HuH-7.5 (cell line): ENCODE results near the gene MEGF11.

ENCODE experiments used
- DNase-seq: peaks from one replicate; pipeline ENCODE4 v3.0.0; 2011; ENCODE audit warnings: low spot score

The MEGF11 gene

DNA sequence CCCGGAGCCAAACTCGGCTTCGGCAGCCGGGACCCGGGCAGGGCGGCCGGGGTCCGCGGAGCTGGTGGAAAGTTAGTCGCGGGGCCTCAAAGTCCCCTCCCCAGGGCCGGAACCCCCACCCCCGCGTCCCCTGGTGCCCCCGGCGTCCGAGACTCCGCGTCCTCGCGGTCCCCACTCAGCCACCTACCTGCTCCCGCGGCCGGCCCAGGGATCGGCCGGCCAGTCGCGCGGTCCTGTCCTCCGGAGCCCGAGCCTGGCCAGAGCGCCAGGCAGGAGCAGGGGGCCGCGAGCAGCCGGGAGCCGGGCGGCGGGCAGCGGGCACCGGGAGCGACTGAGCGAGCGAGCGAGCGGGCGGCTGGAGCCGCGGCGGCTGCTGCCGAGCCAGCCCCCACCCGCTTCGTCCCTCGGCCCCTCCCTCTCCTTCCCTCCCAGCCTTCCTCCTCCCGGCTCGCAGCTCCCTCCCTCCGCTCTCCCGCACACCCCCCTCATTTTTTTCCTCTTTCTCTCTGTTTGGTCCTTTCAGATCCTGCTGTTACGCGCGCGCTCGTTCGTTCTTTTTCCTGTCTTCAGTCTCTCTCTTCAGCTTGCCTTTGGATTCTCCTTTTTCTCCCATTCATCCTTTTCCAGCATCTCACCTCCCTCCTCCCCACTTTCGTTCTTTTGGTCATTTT, at the start of gene MEGF11:
Gene MEGF11, minus strand, starts transcription at position 333 of the 671 bp plus-strand sequence. CDS start 125,347 bp downstream, outside the sequence.
- DNase-seq = peak; percentile 70

DNA sequence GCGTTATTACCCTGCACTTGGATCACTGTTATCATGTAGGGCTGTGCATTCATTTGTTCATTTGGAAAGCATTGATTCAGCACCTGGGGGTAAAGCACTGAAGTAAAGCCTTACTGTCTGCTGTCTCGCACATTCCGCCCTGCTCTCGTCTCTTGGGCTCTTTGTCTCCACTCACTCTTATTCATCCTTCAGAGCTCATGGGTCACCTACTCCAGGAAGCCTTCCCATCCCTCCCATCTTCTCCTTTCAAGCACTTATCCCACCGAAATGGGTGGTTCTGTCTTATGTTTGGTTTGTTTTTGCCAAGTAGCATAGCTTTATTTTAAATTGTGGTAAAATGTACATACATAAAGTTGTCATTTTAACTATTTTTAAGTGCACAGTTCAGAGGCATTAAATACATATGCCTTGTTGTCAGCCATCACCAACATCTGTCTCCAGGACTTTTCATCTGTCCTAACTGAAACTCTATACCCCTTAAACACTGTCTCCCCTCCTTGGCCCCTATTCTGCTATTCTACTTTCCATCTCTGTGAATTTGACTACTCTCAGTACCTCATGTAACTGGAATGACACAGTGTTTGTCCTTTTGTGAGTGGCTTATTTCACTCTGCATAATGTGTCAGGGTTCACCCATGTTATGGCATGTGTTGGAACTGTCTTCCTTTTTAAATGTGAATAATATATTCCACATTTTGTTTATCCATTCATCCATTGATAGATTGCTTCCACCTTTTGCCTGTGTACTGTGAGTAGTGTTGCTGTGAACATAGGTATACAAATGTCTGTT, 49.1 kb upstream of the MEGF11 start:
- no peak for DNase-seq

DNA sequence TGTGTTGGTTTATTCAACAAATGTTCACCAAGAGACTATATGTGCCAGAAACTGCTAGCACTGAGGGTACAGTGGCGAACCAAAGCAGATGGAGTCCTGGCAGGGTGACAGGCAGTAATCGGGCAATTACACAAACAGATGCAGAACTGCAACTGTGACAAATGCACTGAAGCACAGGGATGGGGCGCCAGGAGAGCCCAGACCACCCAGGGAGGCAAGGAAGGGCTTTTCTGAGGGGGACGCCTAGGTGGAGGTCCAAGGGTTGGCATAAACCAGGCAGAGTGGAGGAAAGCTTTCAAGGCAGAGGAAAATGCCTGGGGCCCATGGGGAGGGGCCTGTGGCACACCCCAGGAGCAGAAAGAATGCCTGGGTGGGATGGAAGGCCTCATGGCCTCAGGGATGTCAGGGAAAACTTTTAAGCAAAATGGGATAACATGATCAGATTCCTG, 45.3 kb upstream of the MEGF11 start:
- no peak for DNase-seq

DNA sequence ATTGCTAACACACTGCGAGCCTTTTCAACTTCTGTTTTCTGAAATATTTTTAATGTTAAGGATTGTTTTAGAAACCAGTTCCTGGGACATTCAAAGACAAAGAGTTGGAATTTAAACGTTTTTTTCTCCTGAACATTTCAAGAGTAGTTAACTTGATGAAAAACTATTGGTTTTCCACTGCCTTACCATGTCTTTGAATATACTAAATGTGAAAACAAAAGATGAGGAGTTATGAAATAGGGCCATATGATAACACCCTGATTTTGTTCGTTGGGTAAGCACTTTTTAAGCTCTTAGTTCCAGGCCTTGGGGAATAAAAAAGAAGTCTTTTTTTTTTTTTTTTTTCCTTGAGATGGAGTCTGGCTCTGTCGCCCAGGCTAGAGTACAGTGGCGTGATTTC, 42.6 kb upstream of the MEGF11 start:
- DNase-seq = no peak

DNA sequence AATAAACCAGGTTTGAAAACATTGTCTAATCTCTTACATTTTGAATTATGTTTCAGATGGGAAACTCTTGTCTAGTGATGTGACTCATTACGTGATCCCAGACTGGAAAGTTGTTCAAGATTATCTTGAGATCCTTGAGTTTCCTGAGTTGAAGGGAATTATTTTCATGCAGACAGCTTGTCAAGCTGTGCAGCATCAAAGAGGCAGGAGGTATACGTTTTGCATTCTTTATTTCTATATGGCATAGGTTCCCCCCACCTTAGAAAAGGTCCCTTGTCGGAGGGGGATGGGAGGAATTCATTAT, 41.3 kb upstream of the MEGF11 start:
- DNase-seq = no peak

DNA sequence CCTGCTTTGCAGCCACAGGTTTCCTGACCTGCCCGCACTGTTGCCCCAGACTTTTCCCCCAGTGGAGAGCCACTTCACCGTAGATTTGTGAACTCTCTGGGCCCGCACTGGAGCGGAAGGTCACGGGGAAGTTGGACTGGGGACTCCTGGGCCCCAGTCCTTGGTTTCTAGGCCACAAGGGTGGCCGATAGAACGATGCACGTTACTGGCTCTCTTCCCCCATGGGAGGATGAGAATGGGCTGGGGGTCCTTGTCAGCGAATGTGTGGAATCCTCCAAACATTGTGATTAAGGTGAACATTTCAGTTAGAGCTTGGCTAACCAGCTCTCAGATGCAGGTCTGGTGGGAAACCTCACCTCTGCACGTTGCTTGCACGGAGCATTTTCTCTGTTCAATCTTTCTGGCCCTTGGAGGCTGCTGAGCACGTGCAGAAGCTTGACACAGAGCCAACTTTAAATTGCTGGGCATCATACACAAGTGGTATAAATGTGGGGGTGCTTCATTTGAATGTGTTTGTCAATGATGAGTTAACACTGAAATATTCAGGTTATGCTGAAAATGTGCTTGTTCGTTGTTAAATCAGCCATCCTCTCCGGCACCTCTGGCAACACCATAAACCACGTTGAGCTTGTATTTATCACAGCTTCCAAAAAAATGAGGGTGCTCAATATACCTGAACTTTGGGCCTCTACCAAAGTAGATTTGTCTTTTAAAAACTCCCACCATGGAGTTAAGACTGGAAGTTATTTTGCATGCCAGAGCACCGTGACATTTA, 40.8 kb upstream of the MEGF11 start:
- peak; percentile 63 for DNase-seq

DNA sequence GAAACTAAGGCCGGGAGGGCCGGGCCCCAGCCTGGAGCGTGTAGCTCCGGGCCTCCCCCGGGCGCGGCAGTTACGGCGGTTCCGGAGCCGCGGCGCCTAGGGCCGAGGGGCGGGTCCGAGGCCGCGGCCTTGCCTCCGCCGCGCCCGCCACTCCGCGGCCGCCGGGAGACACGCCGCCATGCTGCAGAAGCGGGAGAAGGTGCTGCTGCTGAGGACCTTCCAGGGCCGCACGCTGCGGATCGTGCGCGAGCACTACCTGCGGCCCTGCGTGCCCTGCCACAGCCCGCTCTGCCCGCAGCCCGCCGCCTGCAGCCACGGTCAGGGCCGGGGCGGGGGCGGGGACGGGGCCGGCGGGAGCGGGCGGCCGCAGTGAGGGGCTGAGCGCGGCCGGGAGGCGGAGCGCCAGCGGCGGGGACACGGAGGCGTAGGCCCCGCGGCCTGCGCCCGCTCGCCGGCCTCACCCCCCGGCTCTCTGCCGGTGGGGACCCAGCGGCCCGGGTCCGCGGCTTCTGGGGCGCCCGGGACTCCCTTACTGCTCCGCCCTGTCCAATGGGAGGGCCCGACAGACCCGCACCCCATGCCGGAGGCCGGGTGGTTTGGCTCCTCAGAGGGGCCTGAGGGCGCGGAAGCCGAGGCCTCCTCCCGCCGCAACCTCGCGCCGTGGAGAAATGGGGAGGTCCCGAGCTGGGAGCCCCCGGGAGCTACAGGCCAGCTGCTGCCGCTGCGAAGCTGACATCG, 40.0 kb upstream of the MEGF11 start, which contains the start of gene DIS3L:
Gene DIS3L, plus strand, starts transcription at position 150 of the 738 bp plus-strand sequence. Its CDS starts 29 bp downstream, at position 179.
- peak; percentile 77 for DNase-seq

DNA sequence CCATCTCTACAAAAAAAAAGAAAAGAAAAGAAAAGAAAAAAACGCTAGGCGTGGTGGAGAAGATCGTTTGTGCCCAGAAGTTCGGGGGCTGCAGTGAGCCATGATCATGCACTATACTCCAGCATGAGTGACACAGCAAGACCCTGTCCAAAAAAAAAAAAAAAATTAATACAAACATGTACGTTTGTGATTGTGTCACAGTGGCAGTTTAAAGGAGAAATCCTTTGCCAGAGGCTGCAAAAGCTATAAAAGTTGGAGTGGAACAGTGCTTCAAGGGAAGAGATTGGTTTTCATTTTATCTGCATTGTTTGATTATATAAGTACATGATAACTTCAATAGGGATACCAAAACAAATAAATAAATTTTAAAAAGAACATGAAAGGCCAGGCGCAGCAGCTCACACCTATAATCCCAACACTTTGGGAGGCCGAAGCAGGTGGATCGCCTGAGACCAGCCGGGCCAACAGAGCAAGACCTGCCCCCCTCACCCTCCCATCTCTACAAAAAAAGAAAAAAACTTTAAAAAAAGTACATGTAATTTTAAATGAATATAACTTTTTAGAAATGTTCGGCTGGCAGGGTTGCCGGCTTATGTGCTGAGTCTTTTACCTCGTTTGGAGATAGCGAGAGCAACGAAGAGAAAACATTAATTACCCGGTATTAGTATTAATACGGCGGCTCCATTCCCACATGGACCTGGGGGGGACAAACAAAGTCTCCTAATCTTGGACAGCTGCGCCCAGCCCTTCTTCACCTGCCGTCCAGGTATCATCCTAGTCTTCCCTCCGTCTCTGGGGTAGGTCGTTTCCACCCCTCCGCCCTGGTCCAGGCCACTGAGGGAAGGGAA, 39.2 kb upstream of the MEGF11 start:
- DNase-seq = no peak

DNA sequence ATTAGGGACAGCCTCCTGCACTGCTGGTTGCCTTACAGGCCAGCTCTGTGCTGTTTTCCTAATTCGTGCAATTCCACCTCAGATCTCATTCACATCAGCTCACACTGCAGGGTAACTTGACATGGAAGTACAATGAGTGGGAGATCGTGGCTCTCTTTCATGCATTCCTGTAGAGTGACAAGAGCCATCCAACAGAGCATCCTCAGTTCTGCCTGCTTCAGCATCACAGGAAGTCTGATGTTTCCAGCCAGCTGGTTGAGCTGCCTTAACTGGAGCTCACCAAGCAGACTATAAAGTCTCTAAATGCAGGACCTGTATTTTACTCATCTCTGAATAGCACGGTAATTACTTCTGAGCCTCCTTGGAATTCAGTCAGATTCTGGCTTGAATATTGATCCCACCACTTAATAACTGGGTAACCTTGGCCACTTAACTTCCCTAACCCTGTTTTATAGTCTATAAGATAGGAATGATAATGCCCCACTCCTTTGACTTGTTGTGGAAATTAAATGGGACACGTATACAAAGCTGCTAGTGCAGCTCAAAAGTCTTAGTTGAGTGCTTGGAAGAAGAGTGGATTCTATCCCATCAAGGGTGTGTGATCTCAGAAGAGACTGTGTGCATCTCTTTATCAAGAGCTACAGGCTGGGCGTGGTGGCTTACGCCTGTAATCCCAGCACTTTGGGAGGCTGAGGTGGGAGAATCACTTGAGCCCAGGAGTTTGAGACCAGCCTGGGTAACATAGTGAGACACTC, 38.4 kb upstream of the MEGF11 start:
- DNase-seq = no peak

DNA sequence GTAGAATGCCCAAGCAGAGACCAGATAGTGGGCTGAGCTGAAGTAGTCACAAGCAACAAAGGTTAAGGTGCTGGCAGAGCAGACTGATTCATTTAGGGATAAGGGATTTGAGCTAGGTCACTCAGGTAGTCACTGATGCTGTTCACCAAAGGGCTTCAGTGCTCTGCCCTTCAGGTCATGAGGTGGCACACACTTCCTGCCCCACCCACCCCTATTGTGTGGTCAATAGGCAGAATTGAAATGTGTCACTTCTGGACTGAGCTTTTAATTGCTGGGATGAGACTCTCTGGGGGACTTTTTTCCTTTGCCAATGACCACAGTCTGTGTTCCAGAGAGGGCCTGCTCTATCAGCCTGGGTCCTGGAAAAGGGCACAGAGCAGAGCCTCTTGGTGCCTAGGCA, 37.0 kb upstream of the MEGF11 start:
- DNase-seq = no peak

DNA sequence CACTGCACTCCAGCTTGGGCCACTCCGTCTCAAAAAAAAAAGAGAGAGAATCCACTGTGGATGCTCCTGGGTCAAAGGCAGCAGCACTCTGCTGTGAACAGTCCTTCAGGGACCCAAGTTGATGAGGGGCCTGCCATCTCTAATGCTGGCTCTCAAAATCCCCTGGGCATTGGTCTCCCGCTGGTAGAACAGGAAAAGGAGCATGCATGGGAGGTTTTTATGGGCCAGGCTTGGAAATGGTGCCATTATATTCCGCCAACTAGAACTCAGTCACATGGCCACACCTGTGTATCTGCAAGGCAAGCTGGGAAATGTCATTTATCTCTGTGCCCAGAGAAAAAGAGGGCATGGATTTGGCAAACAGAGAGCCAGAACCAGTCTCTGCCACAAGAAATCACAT, 36.5 kb upstream of the MEGF11 start:
- no peak for DNase-seq

DNA sequence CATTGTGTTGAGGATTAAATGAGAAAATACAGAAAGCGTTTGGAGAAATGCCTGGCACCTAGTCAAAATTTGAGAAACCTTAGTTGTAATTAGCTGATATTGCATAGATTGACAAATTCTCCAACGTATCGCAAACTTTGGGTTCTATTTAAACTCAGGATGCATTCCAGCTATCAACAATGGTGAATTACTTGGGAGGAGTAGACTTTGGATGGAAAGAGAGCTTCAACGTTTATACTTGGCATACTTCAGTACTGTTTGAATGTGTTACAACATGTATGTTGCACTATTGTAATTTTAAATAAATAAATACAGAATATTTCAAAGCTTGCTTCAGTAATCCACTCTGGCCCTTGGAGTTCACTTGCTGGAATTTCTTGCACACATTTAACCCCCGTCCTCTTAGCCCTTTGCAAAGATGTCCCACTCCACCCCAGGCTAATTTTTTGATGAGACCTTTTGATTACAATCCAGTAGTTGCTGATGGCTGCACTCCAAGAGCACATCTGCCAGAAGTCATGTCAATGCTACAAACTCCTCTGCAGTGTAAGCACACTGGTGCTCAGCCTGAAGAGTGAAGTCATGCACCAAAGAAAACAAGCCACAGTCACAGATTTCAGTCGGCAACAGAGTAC, 35.1 kb upstream of the MEGF11 start:
- no peak for DNase-seq

DNA sequence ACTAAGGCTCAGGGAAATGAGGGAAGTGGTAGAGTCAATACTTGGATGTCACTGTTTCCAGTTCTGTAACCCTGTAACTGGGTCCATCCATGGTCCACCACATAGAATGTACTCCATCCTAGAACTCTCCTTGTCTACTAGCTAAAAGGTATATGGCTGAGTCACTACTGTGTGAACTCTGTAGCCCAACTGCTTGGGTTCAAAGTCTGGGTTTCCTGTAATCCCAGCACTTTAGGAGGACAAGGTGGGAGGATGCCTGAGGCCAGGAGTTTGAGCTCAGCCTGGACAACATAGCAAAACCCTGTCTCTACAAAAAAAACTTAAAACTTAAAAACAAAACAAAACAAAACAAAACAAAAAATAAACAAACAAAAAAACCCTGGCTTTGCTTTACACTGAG, 34.5 kb upstream of the MEGF11 start:
- DNase-seq = no peak

DNA sequence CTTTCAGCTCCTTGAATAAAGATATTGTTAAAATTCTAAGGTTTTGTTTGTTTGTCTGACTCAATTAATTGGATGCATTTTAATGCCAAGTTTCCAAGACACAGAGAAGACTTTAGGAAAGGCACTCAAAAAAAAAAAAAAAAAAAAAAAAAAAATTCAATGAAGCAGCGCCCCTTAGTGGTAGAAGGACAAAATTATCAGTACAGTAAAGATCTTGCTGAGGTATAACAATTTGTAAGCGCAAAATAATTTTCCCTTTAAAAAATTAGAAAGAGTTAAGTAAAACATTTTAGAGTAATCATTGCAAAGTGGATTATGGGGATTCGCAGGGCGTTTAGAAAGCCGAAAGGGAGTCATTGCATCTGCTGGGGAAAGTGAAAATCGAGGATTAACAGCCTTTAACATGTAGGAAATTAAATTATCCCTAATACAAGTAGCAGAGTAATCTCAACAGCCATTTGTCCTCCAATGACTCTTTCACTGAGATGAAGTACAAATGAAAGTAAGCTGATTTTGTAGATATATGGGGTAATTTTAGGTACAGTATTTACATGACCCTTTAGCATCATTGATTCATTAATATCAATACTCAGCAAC, 34.0 kb upstream of the MEGF11 start:
- no peak for DNase-seq

DNA sequence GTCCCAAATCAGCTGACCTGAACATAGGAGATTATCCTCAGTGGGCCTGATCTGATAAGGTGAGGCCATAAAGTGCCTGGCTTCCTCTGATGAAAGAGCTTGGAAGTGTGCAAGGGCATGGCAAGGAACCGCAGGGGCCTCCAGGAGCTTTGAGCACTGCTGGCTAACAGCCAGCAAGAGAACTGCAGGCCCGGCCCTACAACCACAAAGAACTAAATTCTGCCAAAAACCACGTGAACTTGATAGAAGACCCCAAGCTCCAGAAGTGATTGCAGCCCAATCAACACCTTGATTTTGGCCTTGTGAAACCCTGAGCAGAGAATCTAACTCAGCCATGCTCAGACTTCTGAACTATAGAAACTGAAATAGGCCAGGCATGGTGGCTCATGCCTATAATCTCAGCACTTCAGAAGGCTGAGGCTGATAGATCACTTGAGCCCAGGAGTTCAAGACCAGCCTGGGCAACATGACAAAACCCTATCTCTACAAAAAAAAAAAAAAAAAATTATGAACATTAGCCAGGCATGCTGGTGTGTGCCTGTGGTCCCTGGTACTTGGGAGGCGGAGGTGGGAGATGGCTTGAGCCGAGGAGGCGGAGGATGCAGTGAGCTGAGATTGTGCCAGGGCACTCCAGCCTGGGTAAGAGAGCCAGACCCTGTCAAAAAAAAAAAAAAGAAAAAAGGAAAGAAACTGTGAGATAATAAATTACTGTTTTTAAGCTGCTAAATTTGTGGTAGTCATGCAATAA, 32.2 kb upstream of the MEGF11 start:
- DNase-seq = no peak

DNA sequence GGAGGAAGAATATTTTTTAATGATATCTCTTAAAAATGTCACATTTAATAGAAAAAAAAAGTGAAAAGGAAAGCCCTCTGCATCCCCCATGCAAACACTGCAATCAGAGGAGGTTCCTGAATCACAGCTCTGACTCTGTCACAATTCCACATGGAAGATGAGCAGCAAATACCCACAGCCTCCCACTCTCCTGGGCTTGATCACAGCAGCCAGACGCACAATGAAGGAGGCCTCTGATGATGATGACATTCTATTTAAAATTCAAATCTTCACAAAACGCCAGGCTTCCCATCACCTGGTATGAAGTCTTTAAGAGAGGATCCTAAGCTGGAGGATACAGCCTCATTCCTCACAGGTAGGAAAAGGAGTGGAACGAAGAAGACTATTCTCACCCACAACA, 30.7 kb upstream of the MEGF11 start:
- no peak for DNase-seq

DNA sequence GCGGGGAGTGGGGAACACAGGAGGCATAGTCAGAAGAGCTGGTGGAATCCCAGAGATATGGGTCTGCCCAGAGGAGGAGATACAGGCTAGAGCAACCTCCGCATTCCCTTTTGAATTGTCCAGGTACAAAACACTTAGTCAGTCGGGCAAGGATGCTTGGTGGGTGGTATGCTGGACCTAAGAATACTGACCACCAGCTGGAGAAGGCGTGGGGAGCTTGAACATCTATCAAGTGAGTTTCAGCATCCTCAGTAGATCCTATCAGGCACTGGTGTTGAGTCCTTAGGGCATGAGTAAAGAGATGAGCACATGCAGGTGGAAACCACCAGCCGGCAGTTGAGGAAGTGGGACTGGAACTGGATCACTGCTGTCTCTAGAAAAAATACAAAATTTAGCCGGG, 25.1 kb upstream of the MEGF11 start:
- no peak for DNase-seq

DNA sequence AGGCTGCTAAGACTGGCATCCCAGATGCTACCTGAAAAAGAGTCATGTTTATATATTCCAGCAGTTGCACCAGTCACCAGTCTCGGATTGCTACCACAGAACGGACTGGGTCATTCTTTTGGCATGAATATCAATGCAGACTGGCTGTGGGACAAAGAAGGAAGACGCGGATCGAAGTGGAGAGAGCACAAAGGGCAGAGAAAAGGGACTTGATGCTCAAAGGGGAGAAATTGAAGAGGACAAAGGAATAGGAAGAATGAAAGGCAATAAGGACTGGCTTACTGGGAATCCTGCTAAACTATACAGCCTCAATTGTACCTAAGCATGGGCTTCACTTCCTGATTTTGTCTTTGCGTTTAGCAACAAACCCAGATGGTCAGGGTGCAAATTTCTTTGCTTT, 24.5 kb upstream of the MEGF11 start:
- no peak for DNase-seq

DNA sequence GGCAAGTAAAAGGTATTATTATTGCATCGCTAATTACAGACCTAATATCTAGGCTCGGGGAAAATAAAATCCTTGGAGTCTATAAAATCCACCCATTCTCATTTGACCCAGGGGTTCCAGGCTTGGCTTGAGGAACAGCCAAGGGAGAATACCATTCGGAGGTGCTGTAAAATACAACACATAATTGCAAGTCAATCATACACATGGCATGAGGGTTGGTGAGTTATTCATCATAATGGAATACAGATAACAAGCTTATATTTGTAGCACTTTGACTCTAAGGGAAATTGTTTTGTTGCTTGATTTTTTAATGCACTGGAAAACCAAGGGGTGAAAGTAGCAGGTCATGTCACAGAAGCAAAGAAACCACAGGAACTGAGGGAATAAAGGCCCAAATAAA, 23.0 kb upstream of the MEGF11 start:
- no peak for DNase-seq
